ENCODE data around the gene DCAF8L2.
"Not testable (repeated sequence)": the region's sequence is repeated elsewhere in the genome, so short reads cannot be mapped to it uniquely, and the experiment has no call there.

The DCAF8L2 gene

GRCh38 chrX:27590044-27590443 lies at the start of gene DCAF8L2:
TSS of gene DCAF8L2 (plus strand) at chrX:27590344. CDS start at chrX:27746896, 156,552 bp downstream.
- DNase-seq: no peak

- not testable (repeated sequence) for DNase-seq
These were observed 49.0 kb upstream of the DCAF8L2 start for GRCh38 chrX:27541161-27541560.

- no peak for DNase-seq
These were observed 41.5 kb upstream of the DCAF8L2 start for GRCh38 chrX:27548624-27549023.

- DNase-seq: no peak
These were observed 40.5 kb upstream of the DCAF8L2 start for GRCh38 chrX:27549688-27550087.

- no peak for DNase-seq
These were observed 34.6 kb upstream of the DCAF8L2 start for GRCh38 chrX:27555514-27555913.

- no peak for DNase-seq
These were observed 24.2 kb upstream of the DCAF8L2 start for GRCh38 chrX:27565992-27566391.

- no peak for DNase-seq
These were observed 19.0 kb upstream of the DCAF8L2 start for GRCh38 chrX:27571164-27571563.

GRCh38 chrX:27575565-27575964 lies 14.6 kb upstream of the DCAF8L2 start:
- no peak for DNase-seq

GRCh38 chrX:27583976-27584375 lies 6.2 kb upstream of the DCAF8L2 start:
- no peak for DNase-seq

GRCh38 chrX:27591938-27592337 lies 1.8 kb downstream of the DCAF8L2 start:
- DNase-seq: no peak

- no peak for DNase-seq
These were observed 7.4 kb downstream of the DCAF8L2 start for GRCh38 chrX:27597508-27597907.

GRCh38 chrX:27598312-27598711 lies 8.2 kb downstream of the DCAF8L2 start:
- no peak for DNase-seq

- no peak for DNase-seq
These were observed 9.8 kb downstream of the DCAF8L2 start for GRCh38 chrX:27599928-27600327.

GRCh38 chrX:27600686-27601085 lies 10.5 kb downstream of the DCAF8L2 start:
- DNase-seq: no peak

- no peak for DNase-seq
These were observed 18.5 kb downstream of the DCAF8L2 start for GRCh38 chrX:27608671-27609070.

GRCh38 chrX:27619459-27619858 lies 29.3 kb downstream of the DCAF8L2 start:
- no peak for DNase-seq

GRCh38 chrX:27619975-27620374 lies 29.8 kb downstream of the DCAF8L2 start:
- DNase-seq: no peak

GRCh38 chrX:27622883-27623282 lies 32.7 kb downstream of the DCAF8L2 start:
- DNase-seq: no peak

- no peak for DNase-seq
These were observed 35.9 kb downstream of the DCAF8L2 start for GRCh38 chrX:27626066-27626465.

GRCh38 chrX:27633328-27633727 lies 43.2 kb downstream of the DCAF8L2 start:
- no peak for DNase-seq

GRCh38 chrX:27656581-27656980 lies 66.4 kb downstream of the DCAF8L2 start:
- DNase-seq: no peak

GRCh38 chrX:27660878-27661277 lies 70.7 kb downstream of the DCAF8L2 start:
- no peak for DNase-seq

- DNase-seq: no peak
These were observed 81.1 kb downstream of the DCAF8L2 start for GRCh38 chrX:27671234-27671633.

- DNase-seq: no peak
These were observed 84.3 kb downstream of the DCAF8L2 start for GRCh38 chrX:27674491-27674890.

GRCh38 chrX:27675493-27675892 lies 85.3 kb downstream of the DCAF8L2 start:
- no peak for DNase-seq

- no peak for DNase-seq
These were observed 89.1 kb downstream of the DCAF8L2 start for GRCh38 chrX:27679281-27679680.
